ENCODE data around the gene POM121L2. TPM values are rescaled to one million over a fixed set of nuclear protein-coding genes. Genes with fewer than 3 reads are reported as not detected.

POM121L2 gene
- total RNA-seq, 1 experiment from 2014 or later, result not detected

- Mint-ChIP-seq H3K4me3 (ENCODE audit: unreplicated experiment) (no peak overlapping the region), H3K27me3 (ENCODE audit: insufficient read depth, unreplicated experiment) (peaks cover 16% of the 10 kb centered on the region), H3K36me3 (ENCODE audit: insufficient read depth, unreplicated experiment) (no peaks in the 10 kb centered on the region), H3K9me3 (ENCODE audit: unreplicated experiment) (no peaks in the 10 kb centered on the region), H3K4me1 (ENCODE audit: low read depth, unreplicated experiment) (no peaks in the 10 kb centered on the region), H3K27ac (ENCODE audit: unreplicated experiment) (no peak overlapping the region)
- TF ChIP-seq, protein P1, sequence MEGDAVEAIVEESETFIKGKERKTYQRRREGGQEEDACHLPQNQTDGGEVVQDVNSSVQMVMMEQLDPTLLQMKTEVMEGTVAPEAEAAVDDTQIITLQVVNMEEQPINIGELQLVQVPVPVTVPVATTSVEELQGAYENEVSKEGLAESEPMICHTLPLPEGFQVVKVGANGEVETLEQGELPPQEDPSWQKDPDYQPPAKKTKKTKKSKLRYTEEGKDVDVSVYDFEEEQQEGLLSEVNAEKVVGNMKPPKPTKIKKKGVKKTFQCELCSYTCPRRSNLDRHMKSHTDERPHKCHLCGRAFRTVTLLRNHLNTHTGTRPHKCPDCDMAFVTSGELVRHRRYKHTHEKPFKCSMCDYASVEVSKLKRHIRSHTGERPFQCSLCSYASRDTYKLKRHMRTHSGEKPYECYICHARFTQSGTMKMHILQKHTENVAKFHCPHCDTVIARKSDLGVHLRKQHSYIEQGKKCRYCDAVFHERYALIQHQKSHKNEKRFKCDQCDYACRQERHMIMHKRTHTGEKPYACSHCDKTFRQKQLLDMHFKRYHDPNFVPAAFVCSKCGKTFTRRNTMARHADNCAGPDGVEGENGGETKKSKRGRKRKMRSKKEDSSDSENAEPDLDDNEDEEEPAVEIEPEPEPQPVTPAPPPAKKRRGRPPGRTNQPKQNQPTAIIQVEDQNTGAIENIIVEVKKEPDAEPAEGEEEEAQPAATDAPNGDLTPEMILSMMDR (IDR thresholded peaks at IDR 0.05; ENCODE audit: insufficient read depth in 1 of 2, low read depth in 1 of 2, low read length in 1 of 2, severe bottlenecking in 1 of 2, unreplicated experiment in 1 of 2), result no peak
- POLR2A ChIA-PET, result no interaction called here
- intact Hi-C loops (cut with micrococcal nuclease; ENCODE audit: unreplicated experiment), result no loop called here
- CTCF ChIA-PET, result no interaction called here
- no peaks in the 10 kb centered on the region for H3K27me3 ChIP-seq (replicated peaks; ENCODE audit: control insufficient read depth, insufficient read depth, low read length)
- no peaks in the 10 kb centered on the region for H3K36me3 ChIP-seq (ENCODE audit: control insufficient read depth, insufficient read depth, low read length)
- DNase-seq, result no peak
- H3K4me3 ChIP-seq (ENCODE audit: low read depth, low read length), result no peak overlapping the region
- H3K9me3 ChIP-seq, result no peaks in the 10 kb centered on the region
- no TSS peak for BruUV-seq (replicated peaks)
- H3K4me1 ChIP-seq, result no peaks in the 10 kb centered on the region
Observed at GRCh38 chr6:27321370-27321769, 9.3 kb upstream of the POM121L2 start.

DNA sequence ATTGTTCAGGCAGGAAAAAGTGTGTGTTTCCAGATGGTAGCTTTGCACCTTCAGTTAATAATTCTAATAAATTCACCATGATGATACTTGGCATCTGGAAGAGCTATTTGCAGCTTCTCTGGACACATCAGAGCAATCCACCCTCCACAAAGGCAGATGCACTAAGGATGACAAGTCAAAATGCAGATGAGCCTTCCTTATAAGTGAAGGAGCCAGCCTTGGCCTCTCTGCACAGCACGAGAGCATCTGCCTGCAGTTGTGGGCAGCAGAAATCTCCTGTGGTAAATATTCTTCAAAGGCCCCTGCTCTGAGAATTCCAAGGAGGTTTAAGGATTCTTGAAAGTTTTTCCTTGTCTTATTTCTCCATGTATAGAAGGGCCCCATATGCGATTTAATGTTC lies 6.9 kb upstream of the POM121L2 start:
- ChIA-PET CTCF (no interaction called here), POLR2A (no interaction called here)
- intact Hi-C loops (cut with micrococcal nuclease; ENCODE audit: unreplicated experiment), result no loop called here
- no peaks in the 10 kb centered on the region for H3K4me1 ChIP-seq
- H3K27me3 Mint-ChIP-seq (ENCODE audit: insufficient read depth, unreplicated experiment), result peaks cover 16% of the 10 kb centered on the region
- TF ChIP-seq, protein P1 (IDR thresholded peaks at IDR 0.05; ENCODE audit: insufficient read depth in 1 of 2, low read depth in 1 of 2, low read length in 1 of 2, severe bottlenecking in 1 of 2, unreplicated experiment in 1 of 2), result no peak
- H3K9me3 ChIP-seq, result peaks cover 11% of the 10 kb centered on the region
- no peak overlapping the region for H3K4me3 ChIP-seq (ENCODE audit: low read depth, low read length)
- no TSS peak for BruUV-seq (replicated peaks)
- no peaks in the 10 kb centered on the region for H3K36me3 ChIP-seq (ENCODE audit: control insufficient read depth, insufficient read depth, low read length)
- H3K4me3 Mint-ChIP-seq (ENCODE audit: unreplicated experiment), result no peak overlapping the region
- H3K36me3 Mint-ChIP-seq (ENCODE audit: insufficient read depth, unreplicated experiment), result no peaks in the 10 kb centered on the region
- H3K27me3 ChIP-seq (replicated peaks; ENCODE audit: control insufficient read depth, insufficient read depth, low read length), result no peaks in the 10 kb centered on the region
- DNase-seq, result no peak
- H3K27ac Mint-ChIP-seq (ENCODE audit: unreplicated experiment), result no peak overlapping the region
- H3K9me3 Mint-ChIP-seq (ENCODE audit: unreplicated experiment), result peaks cover 4% of the 10 kb centered on the region
- no peaks in the 10 kb centered on the region for H3K4me1 Mint-ChIP-seq (ENCODE audit: low read depth, unreplicated experiment)

DNA sequence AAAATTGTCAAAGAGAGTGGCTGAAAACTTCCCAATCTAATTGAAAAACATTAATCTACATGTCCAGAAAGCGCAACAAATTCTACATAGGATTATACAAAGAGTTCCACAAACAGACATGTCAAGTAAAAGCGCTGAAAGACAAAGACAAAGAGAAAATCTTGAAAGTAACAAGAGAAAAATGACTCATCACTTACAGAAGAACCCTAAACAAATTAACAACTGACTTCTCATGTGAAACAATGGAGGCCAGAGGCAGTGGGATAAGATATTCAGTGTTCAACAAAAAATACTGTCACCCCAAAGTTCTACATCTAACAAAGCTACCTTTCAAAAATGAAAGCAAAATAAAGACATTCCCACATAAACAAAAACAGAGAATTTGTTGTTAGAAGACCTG lies 2.0 kb upstream of the POM121L2 start:
- peaks cover 12% of the 10 kb centered on the region for H3K9me3 Mint-ChIP-seq (ENCODE audit: unreplicated experiment)
- no peak overlapping the region for H3K27ac Mint-ChIP-seq (ENCODE audit: unreplicated experiment)
- Histone ChIP-seq H3K9me3 (peaks cover 12% of the 10 kb centered on the region), H3K4me1 (no peaks in the 10 kb centered on the region), H3K4me3 (ENCODE audit: low read depth, low read length) (no peak overlapping the region), H3K27me3 (replicated peaks; ENCODE audit: control insufficient read depth, insufficient read depth, low read length) (no peaks in the 10 kb centered on the region), H3K36me3 (ENCODE audit: control insufficient read depth, insufficient read depth, low read length) (no peaks in the 10 kb centered on the region)
- intact Hi-C loops (cut with micrococcal nuclease; ENCODE audit: unreplicated experiment), result no loop called here
- H3K4me3 Mint-ChIP-seq (ENCODE audit: unreplicated experiment), result no peak overlapping the region
- ChIA-PET POLR2A (no interaction called here), CTCF (no interaction called here)
- BruUV-seq (replicated peaks), result no TSS peak
- H3K36me3 Mint-ChIP-seq (ENCODE audit: insufficient read depth, unreplicated experiment), result peaks cover 4% of the 10 kb centered on the region
- peaks cover 10% of the 10 kb centered on the region for H3K27me3 Mint-ChIP-seq (ENCODE audit: insufficient read depth, unreplicated experiment)
- TF ChIP-seq, protein P1 (IDR thresholded peaks at IDR 0.05; ENCODE audit: insufficient read depth in 1 of 2, low read depth in 1 of 2, low read length in 1 of 2, severe bottlenecking in 1 of 2, unreplicated experiment in 1 of 2), result no peak
- DNase-seq, result no peak
- H3K4me1 Mint-ChIP-seq (ENCODE audit: low read depth, unreplicated experiment), result no peaks in the 10 kb centered on the region
